Stimulated activated memory B cell treated with anti-CD40 and anti-IgM and Interleukin-4, amounts not matched to agents 10 μg/mL and 1 μg/mL and 100 μg/mL, for 72 hours (primary cell): ENCODE measurements around the gene NR6A1.

ENCODE experiments used
- ATAC-seq: fragments of 150-1000 bp; cut with Tn5 transposase; 2 replicates; pipeline ENCODE4 v1.10.0; 2021
- H3K27ac Mint-ChIP-seq: one replicate; pipeline ENCODE4 v1.8.0; 2022; ENCODE audit warnings: mild to moderate bottlenecking, mixed read lengths
- H3K27me3 Mint-ChIP-seq: one replicate; pipeline ENCODE4 v1.8.0; 2022; ENCODE audit warnings: mixed read lengths
- H3K36me3 Mint-ChIP-seq: one replicate; pipeline ENCODE4 v1.8.0; 2022; ENCODE audit warnings: mixed read lengths
- H3K4me1 Mint-ChIP-seq: one replicate; pipeline ENCODE4 v1.8.0; 2022; ENCODE audit warnings: mixed read lengths
- H3K4me3 Mint-ChIP-seq: one replicate; pipeline ENCODE4 v1.8.0; 2022; ENCODE audit warnings: mild to moderate bottlenecking, moderate library complexity, mixed read lengths
- H3K9me3 Mint-ChIP-seq: one replicate; pipeline ENCODE4 v1.8.0; 2022; ENCODE audit warnings: mixed read lengths

Gene NR6A1

GRCh38 chr9:124801356-124801755 is 30.2 kb upstream of the NR6A1 start:
- H3K4me3 Mint-ChIP-seq: no peak overlapping the region
- no peak for ATAC-seq
- H3K36me3 Mint-ChIP-seq: no peaks in the 10 kb centered on the region
- H3K9me3 Mint-ChIP-seq: no peaks in the 10 kb centered on the region
- H3K27ac Mint-ChIP-seq: peak overlapping the region; percentile 91
- H3K27me3 Mint-ChIP-seq: no peaks in the 10 kb centered on the region
- H3K4me1 Mint-ChIP-seq: peaks cover 36% of the 10 kb centered on the region

GRCh38 chr9:124800306-124801259 is 29.5 kb upstream of the NR6A1 start:
- no peaks in the 10 kb centered on the region for H3K9me3 Mint-ChIP-seq
- no peaks in the 10 kb centered on the region for H3K36me3 Mint-ChIP-seq
- peak overlapping the region; percentile 60 for H3K4me3 Mint-ChIP-seq
- peak overlapping the region; percentile 91 for H3K27ac Mint-ChIP-seq
- peak; percentile 92 for ATAC-seq
- H3K4me1 Mint-ChIP-seq: peaks cover 36% of the 10 kb centered on the region
- H3K27me3 Mint-ChIP-seq: no peaks in the 10 kb centered on the region

GRCh38 chr9:124799274-124800006 is 28.3 kb upstream of the NR6A1 start:
- ATAC-seq: no peak
- H3K36me3 Mint-ChIP-seq: no peaks in the 10 kb centered on the region
- no peak overlapping the region for H3K4me3 Mint-ChIP-seq
- peak overlapping the region; percentile 91 for H3K27ac Mint-ChIP-seq
- H3K9me3 Mint-ChIP-seq: no peaks in the 10 kb centered on the region
- peaks cover 36% of the 10 kb centered on the region for H3K4me1 Mint-ChIP-seq
- H3K27me3 Mint-ChIP-seq: no peaks in the 10 kb centered on the region

- H3K27me3 Mint-ChIP-seq: no peaks in the 10 kb centered on the region
These were observed 26.4 kb upstream of the NR6A1 start for GRCh38 chr9:124797343-124798103.

GRCh38 chr9:124795881-124796431 is 24.8 kb upstream of the NR6A1 start:
- ATAC-seq: no peak
- Mint-ChIP-seq H3K36me3 (no peaks in the 10 kb centered on the region), H3K4me1 (peaks cover 33% of the 10 kb centered on the region), H3K9me3 (no peaks in the 10 kb centered on the region), H3K4me3 (no peak overlapping the region), H3K27ac (peak overlapping the region; percentile 91), H3K27me3 (no peaks in the 10 kb centered on the region)

More at GRCh38 chr9:124797343-124798103, 26.4 kb upstream of the NR6A1 start:
- Mint-ChIP-seq H3K27ac (peak overlapping the region; percentile 91), H3K9me3 (no peaks in the 10 kb centered on the region), H3K4me1 (peaks cover 35% of the 10 kb centered on the region), H3K4me3 (no peak overlapping the region), H3K36me3 (no peaks in the 10 kb centered on the region)
- no peak for ATAC-seq

GRCh38 chr9:124794902-124795491 is 23.9 kb upstream of the NR6A1 start:
- H3K4me3 Mint-ChIP-seq: no peak overlapping the region
- no peaks in the 10 kb centered on the region for H3K27me3 Mint-ChIP-seq
- no peak overlapping the region for H3K27ac Mint-ChIP-seq

DNA sequence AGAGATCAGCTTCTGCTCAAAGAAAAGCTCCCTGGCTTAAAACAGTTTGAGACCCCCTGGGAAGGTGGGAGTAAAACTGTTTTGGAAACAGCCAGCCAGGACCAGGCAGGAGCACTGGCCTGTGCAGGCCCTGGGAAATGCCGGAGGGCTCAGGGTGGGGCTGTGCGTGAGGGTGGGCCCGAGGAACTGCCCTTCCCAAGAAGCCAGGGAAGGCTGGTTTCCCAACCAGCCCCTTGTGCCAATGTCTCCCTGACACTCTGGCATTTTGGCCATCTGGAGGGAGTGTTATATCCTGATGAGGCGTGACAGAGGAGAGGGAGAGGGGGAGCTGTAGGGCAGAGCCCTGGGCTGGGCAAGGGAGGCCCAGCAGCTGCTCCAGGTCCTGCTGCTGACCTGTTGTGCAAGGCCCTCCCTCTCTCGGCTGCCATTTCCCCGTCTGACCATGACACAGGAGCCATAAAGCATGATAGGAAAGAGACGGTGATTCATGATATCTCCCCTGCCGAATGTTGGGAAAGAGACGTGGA is 22.0 kb upstream of the NR6A1 start:
- no peak for ATAC-seq
- H3K4me1 Mint-ChIP-seq: peaks cover 17% of the 10 kb centered on the region
- H3K36me3 Mint-ChIP-seq: no peaks in the 10 kb centered on the region
- H3K9me3 Mint-ChIP-seq: no peaks in the 10 kb centered on the region
- no peak overlapping the region for H3K27ac Mint-ChIP-seq
- no peaks in the 10 kb centered on the region for H3K27me3 Mint-ChIP-seq
- H3K4me3 Mint-ChIP-seq: no peak overlapping the region

More at GRCh38 chr9:124794902-124795491, 23.9 kb upstream of the NR6A1 start:
- no peak for ATAC-seq
- Mint-ChIP-seq H3K4me1 (peaks cover 27% of the 10 kb centered on the region), H3K9me3 (no peaks in the 10 kb centered on the region), H3K36me3 (no peaks in the 10 kb centered on the region)

- H3K9me3 Mint-ChIP-seq: no peaks in the 10 kb centered on the region
- H3K4me1 Mint-ChIP-seq: peaks cover 17% of the 10 kb centered on the region
- no peaks in the 10 kb centered on the region for H3K36me3 Mint-ChIP-seq
- H3K27ac Mint-ChIP-seq: peak overlapping the region; percentile 59
- H3K27me3 Mint-ChIP-seq: no peaks in the 10 kb centered on the region
- no peak overlapping the region for H3K4me3 Mint-ChIP-seq
- ATAC-seq: no peak
These were observed 21.3 kb upstream of the NR6A1 start for GRCh38 chr9:124792257-124793014.

DNA sequence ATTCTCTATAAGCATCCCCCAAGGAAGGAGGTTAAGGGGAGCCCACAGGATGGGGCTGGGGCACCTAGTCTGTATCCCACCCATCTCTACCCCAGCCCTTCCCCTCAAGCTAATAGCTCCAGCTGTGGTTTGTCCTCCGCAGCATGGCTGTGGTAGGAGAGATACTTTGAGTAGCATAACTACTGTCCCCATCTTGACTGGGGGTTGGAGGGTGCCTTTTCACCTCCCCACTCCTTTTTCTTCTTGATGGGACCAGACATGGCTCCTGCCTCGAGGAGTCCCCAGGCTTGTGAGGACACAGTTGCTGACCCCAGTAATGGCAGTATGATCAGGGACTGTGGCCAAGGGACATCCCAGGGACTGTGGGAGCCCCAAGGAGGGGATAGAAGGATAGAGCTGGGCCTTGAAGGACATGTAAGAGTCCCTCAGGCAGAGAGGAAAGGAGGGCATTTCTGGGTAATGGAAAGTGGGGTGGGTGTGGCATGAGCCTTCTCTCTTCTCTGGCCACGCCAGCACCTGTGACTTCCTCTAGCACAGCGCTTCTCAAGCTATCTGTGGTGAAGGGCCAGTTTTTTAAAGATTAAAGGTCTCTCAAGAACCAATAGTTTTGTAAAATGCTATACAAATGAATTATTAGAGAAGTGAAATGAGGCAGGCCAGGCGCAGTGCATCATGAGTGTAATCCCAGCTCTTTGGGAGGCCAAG is 19.8 kb upstream of the NR6A1 start:
- no peaks in the 10 kb centered on the region for H3K27me3 Mint-ChIP-seq
- H3K4me3 Mint-ChIP-seq: no peak overlapping the region
- peaks cover 17% of the 10 kb centered on the region for H3K4me1 Mint-ChIP-seq
- no peaks in the 10 kb centered on the region for H3K36me3 Mint-ChIP-seq
- peak overlapping the region; percentile 59 for H3K27ac Mint-ChIP-seq
- peak; percentile 67 for ATAC-seq
- no peaks in the 10 kb centered on the region for H3K9me3 Mint-ChIP-seq

DNA sequence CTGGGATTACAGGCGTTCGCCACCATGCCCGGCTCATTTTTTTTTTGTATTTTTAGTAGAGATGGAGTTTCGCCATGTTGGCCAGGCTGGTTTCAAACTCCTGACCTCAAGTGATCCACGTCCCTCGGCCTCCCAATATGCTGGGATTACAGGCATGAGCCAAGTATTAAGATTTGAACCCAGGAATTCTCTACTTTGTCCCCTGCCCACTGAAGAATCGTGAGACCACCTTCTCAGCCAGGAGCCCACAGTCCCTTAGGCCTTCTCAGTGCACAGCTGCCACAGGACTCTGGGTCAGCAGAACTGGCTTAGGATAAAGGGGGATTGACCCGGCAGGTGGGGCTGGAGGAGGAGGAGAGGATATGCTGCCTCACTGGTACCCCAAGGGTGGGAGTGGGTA is 19.2 kb upstream of the NR6A1 start:
- no peaks in the 10 kb centered on the region for H3K27me3 Mint-ChIP-seq
- H3K9me3 Mint-ChIP-seq: no peaks in the 10 kb centered on the region
- H3K4me1 Mint-ChIP-seq: peaks cover 17% of the 10 kb centered on the region
- ATAC-seq: no peak
- H3K4me3 Mint-ChIP-seq: no peak overlapping the region
- H3K36me3 Mint-ChIP-seq: no peaks in the 10 kb centered on the region
- peak overlapping the region; percentile 59 for H3K27ac Mint-ChIP-seq

DNA sequence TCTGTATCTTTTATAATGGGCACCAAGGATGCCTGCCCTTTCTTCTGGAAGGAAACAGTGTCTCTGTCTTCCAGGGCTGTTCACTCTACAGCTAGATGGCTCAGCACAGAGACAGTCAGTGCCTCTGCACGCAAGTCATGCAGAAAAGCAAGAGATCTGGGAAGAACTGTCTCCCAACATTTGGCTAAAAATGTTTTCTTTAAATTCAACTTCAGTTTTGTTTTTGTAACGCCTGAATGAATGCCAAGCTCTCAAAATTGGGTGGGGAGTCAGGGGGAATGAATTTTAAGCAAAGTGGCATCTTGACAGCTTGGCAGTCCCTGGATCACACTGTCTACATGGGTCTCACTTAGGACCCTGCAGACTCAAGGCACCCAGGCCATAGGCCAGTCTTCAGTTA is 18.4 kb upstream of the NR6A1 start:
- no peak for ATAC-seq
- H3K9me3 Mint-ChIP-seq: no peaks in the 10 kb centered on the region
- peaks cover 17% of the 10 kb centered on the region for H3K4me1 Mint-ChIP-seq
- no peaks in the 10 kb centered on the region for H3K36me3 Mint-ChIP-seq
- no peak overlapping the region for H3K4me3 Mint-ChIP-seq
- H3K27me3 Mint-ChIP-seq: no peaks in the 10 kb centered on the region
- H3K27ac Mint-ChIP-seq: no peak overlapping the region

- H3K27me3 Mint-ChIP-seq: no peaks in the 10 kb centered on the region
- ATAC-seq: no peak
- no peak overlapping the region for H3K4me3 Mint-ChIP-seq
- no peaks in the 10 kb centered on the region for H3K36me3 Mint-ChIP-seq
- no peaks in the 10 kb centered on the region for H3K9me3 Mint-ChIP-seq
- H3K27ac Mint-ChIP-seq: no peak overlapping the region
- H3K4me1 Mint-ChIP-seq: peaks cover 17% of the 10 kb centered on the region
These were observed 17.6 kb upstream of the NR6A1 start for GRCh38 chr9:124788542-124789217.
